ENCODE measurements around the gene ITFG2. TPM values are rescaled to one million over a fixed set of nuclear protein-coding genes. Genes with fewer than 3 reads are reported as not detected.
A peak's percentile ranks its signal among the peaks of the same experiment; 100 is the strongest.

ITFG2 gene
- total and polyA plus RNA-seq, 5 donors from 2014 or later: 38.8 to 80.0 (median 47.6) TPM

GRCh38 chr12:2772370-2772769, 40.1 kb upstream of the ITFG2 start:
- no peak overlapping the region for H3K27ac ChIP-seq (ENCODE audit: insufficient read depth, low read length, poor library complexity, severe bottlenecking)
- H3K4me3 ChIP-seq (ENCODE audit: low read depth, low read length): no peak overlapping the region
- no peak for ATAC-seq (ENCODE audit: low read depth in 2 of 2)
- Mint-ChIP-seq H3K27ac (no peak overlapping the region), H3K27me3 (no peaks in the 10 kb centered on the region), H3K36me3 (peaks cover 3% of the 10 kb centered on the region), H3K4me3 (no peak overlapping the region), H3K4me1 (peaks cover 0 to 6% (median 2%) of the 10 kb centered on the region in 4 donors), H3K9me3 (peaks cover 0 to 4% (median 0%) of the 10 kb centered on the region in 7 donors)
- H3K9me3 ChIP-seq (ENCODE audit: control insufficient read depth in 2 of 2, low read length in 2 of 2): no peaks in the 10 kb centered on the region
- DNase-seq: no peak
- no peaks in the 10 kb centered on the region for H3K27me3 ChIP-seq (ENCODE audit: control insufficient read depth, insufficient read depth, low read length)
- H3K36me3 ChIP-seq (ENCODE audit: control insufficient read depth, insufficient read depth, low read length): no peaks in the 10 kb centered on the region
- no peaks in the 10 kb centered on the region for H3K4me1 ChIP-seq (ENCODE audit: control insufficient read depth, insufficient read depth, low read length, poor library complexity, severe bottlenecking)

DNA sequence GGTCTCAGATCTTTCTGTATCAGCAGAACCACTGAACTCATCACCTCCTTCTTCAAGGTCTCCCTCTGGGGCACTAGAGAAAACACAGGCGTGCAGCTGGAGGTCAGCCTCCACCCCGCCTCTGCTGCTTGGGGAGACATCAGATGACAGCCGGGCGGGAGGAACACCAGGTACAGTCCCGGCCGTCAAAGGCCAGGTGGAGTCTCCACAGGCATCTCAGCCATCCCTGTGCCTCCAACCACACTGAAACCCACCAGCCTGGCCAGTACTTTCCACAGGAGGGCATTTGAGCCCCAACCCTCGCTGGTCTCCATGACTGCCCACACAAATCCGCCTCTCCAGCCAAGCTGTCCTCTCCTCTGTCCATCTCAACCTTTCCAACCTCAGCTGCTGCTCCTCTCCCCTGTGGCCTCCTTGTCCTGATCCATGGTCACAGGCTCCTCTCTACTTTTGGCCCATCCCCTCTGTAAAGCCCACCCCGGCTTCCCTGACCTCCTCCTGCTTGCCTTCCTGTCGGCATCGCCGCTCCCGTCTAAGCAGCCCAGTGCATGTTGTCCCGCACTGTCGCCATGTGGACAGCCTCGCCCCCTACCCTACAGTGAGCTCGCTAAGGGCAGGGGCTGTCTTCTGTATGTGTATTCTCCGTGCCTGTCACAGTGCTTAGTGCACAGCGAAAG, 39.1 kb upstream of the ITFG2 start:
- Histone ChIP-seq H3K9me3 (ENCODE audit: control insufficient read depth in 2 of 2, low read length in 2 of 2) (no peaks in the 10 kb centered on the region), H3K27me3 (ENCODE audit: control insufficient read depth, insufficient read depth, low read length) (no peaks in the 10 kb centered on the region), H3K27ac (ENCODE audit: insufficient read depth, low read length, poor library complexity, severe bottlenecking) (no peak overlapping the region), H3K36me3 (ENCODE audit: control insufficient read depth, insufficient read depth, low read length) (no peaks in the 10 kb centered on the region), H3K4me1 (ENCODE audit: control insufficient read depth, insufficient read depth, low read length, poor library complexity, severe bottlenecking) (no peaks in the 10 kb centered on the region), H3K4me3 (ENCODE audit: low read depth, low read length) (no peak overlapping the region)
- Mint-ChIP-seq H3K27me3 (no peaks in the 10 kb centered on the region), H3K36me3 (peaks cover 3% of the 10 kb centered on the region), H3K9me3 (peaks cover 0 to 4% (median 0%) of the 10 kb centered on the region in 7 donors), H3K27ac (no peak overlapping the region), H3K4me1 (peaks cover 0 to 2% (median under 1%) of the 10 kb centered on the region in 4 donors), H3K4me3 (no peak overlapping the region)
- ATAC-seq (ENCODE audit: low read depth in 2 of 2): no peak
- DNase-seq: no peak

DNA sequence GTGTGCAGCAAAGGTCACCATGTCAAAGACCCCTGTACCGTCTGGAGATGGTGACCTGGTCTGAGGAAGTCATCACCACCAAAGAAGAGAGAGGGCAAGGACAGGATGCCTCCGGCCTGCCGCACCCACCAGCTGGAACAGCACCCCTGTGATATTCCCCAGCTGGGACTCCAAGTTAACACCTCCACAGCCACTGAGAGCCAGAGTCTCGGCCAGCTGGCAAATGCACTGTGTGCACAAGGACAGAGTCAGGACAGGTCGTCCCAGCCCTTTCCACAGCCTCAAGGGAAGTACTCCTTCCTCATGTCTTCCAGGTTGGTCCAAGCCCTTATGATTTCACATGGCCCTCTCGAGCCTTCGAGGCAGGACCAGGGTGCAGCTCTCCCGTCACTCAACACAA, 37.0 kb upstream of the ITFG2 start:
- H3K27ac Mint-ChIP-seq: no peak overlapping the region
- H3K4me1 ChIP-seq (ENCODE audit: control insufficient read depth, insufficient read depth, low read length, poor library complexity, severe bottlenecking): no peaks in the 10 kb centered on the region
- H3K9me3 ChIP-seq (ENCODE audit: control insufficient read depth in 2 of 2, low read length in 2 of 2): no peaks in the 10 kb centered on the region
- H3K36me3 Mint-ChIP-seq: peaks cover 3% of the 10 kb centered on the region
- H3K36me3 ChIP-seq (ENCODE audit: control insufficient read depth, insufficient read depth, low read length): no peaks in the 10 kb centered on the region
- H3K27me3 ChIP-seq (ENCODE audit: control insufficient read depth, insufficient read depth, low read length): no peaks in the 10 kb centered on the region
- no peak overlapping the region for H3K27ac ChIP-seq (ENCODE audit: insufficient read depth, low read length, poor library complexity, severe bottlenecking)
- no peak overlapping the region for H3K4me3 Mint-ChIP-seq
- H3K9me3 Mint-ChIP-seq: peaks cover 0 to 4% (median 0%) of the 10 kb centered on the region in 7 donors
- H3K4me1 Mint-ChIP-seq: no peaks in the 10 kb centered on the region
- ATAC-seq (ENCODE audit: low read depth in 2 of 2): no peak
- no peak for DNase-seq
- no peaks in the 10 kb centered on the region for H3K27me3 Mint-ChIP-seq
- no peak overlapping the region for H3K4me3 ChIP-seq (ENCODE audit: low read depth, low read length)

- Histone ChIP-seq H3K36me3 (ENCODE audit: control insufficient read depth, insufficient read depth, low read length) (no peaks in the 10 kb centered on the region), H3K27me3 (ENCODE audit: control insufficient read depth, insufficient read depth, low read length) (no peaks in the 10 kb centered on the region), H3K27ac (ENCODE audit: insufficient read depth, low read length, poor library complexity, severe bottlenecking) (no peak overlapping the region), H3K4me3 (ENCODE audit: low read depth, low read length) (no peak overlapping the region), H3K9me3 (ENCODE audit: control insufficient read depth in 2 of 2, low read length in 2 of 2) (no peaks in the 10 kb centered on the region), H3K4me1 (ENCODE audit: control insufficient read depth, insufficient read depth, low read length, poor library complexity, severe bottlenecking) (no peaks in the 10 kb centered on the region)
- DNase-seq: no peak
- no peak overlapping the region for H3K27ac Mint-ChIP-seq
- H3K4me3 Mint-ChIP-seq: no peak overlapping the region
- H3K27me3 Mint-ChIP-seq: no peaks in the 10 kb centered on the region
- H3K9me3 Mint-ChIP-seq: peaks cover 0 to 4% (median 0%) of the 10 kb centered on the region in 7 donors
- ATAC-seq (ENCODE audit: low read depth in 2 of 2): no peak
- no peaks in the 10 kb centered on the region for H3K4me1 Mint-ChIP-seq
- H3K36me3 Mint-ChIP-seq: no peaks in the 10 kb centered on the region
These were observed 36.2 kb upstream of the ITFG2 start for GRCh38 chr12:2776129-2776806.

DNA sequence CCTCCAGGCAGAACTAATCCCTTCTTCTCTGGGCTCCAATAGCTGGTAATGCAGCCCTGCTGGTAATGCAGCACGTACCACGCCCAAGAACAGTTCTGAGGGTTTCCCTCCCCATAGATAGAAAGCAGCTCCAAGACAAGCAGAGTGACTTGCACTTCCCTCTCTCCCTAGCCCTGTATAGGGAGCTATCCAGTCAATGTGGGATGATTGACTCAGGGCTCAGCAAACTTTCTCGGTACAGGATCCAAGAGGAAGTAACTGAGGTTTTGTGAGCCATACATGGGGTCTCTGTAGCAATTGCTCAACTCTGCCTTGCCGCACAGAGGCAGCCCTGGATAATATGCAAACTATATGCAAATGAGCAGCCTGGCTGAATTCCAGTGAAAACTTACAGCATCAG, 33.2 kb upstream of the ITFG2 start:
- Mint-ChIP-seq H3K36me3 (no peaks in the 10 kb centered on the region), H3K27ac (no peak overlapping the region), H3K27me3 (peaks cover 11% of the 10 kb centered on the region), H3K9me3 (peaks cover 0 to 4% (median 0%) of the 10 kb centered on the region in 7 donors), H3K4me3 (no peak overlapping the region), H3K4me1 (peaks cover 0 to 9% (median 6%) of the 10 kb centered on the region in 4 donors)
- peaks cover 8% of the 10 kb centered on the region for H3K4me1 ChIP-seq (ENCODE audit: control insufficient read depth, insufficient read depth, low read length, poor library complexity, severe bottlenecking)
- H3K9me3 ChIP-seq (ENCODE audit: control insufficient read depth in 2 of 2, low read length in 2 of 2): no peaks in the 10 kb centered on the region
- no peak for DNase-seq
- H3K4me3 ChIP-seq (ENCODE audit: low read depth, low read length): no peak overlapping the region
- no peak overlapping the region for H3K27ac ChIP-seq (ENCODE audit: insufficient read depth, low read length, poor library complexity, severe bottlenecking)
- H3K27me3 ChIP-seq (ENCODE audit: control insufficient read depth, insufficient read depth, low read length): peaks cover 2% of the 10 kb centered on the region
- ATAC-seq (ENCODE audit: low read depth in 2 of 2): no peak
- no peaks in the 10 kb centered on the region for H3K36me3 ChIP-seq (ENCODE audit: control insufficient read depth, insufficient read depth, low read length)

GRCh38 chr12:2783936-2784600, 28.4 kb upstream of the ITFG2 start:
- Mint-ChIP-seq H3K27me3 (peaks cover 16% of the 10 kb centered on the region), H3K9me3 (no peaks in the 10 kb centered on the region), H3K36me3 (no peaks in the 10 kb centered on the region), H3K4me1 (peaks cover 0 to 12% (median 6%) of the 10 kb centered on the region in 4 donors), H3K4me3 (peak overlapping the region in 2 of 4 donors; percentile 75 to 84), H3K27ac (peak overlapping the region in 1 of 3 donors; percentile 49)
- DNase-seq (peak; percentile 17 to 40 (median 38)), ATAC-seq (ENCODE audit: low read depth in 2 of 2) (peak; percentile 74 to 82)
- H3K4me1 ChIP-seq (ENCODE audit: control insufficient read depth, insufficient read depth, low read length, poor library complexity, severe bottlenecking): peaks cover 8% of the 10 kb centered on the region
- H3K27me3 ChIP-seq (ENCODE audit: control insufficient read depth, insufficient read depth, low read length): peaks cover 8% of the 10 kb centered on the region
- H3K36me3 ChIP-seq (ENCODE audit: control insufficient read depth, insufficient read depth, low read length): no peaks in the 10 kb centered on the region
- no peaks in the 10 kb centered on the region for H3K9me3 ChIP-seq (ENCODE audit: control insufficient read depth in 2 of 2, low read length in 2 of 2)
- H3K4me3 ChIP-seq (ENCODE audit: low read depth, low read length): peak overlapping the region; percentile 14
- H3K27ac ChIP-seq (ENCODE audit: insufficient read depth, low read length, poor library complexity, severe bottlenecking): no peak overlapping the region

- H3K4me3 Mint-ChIP-seq: no peak overlapping the region
- H3K4me3 ChIP-seq (ENCODE audit: low read depth, low read length): no peak overlapping the region
- peaks cover 0 to 12% (median 6%) of the 10 kb centered on the region in 4 donors for H3K4me1 Mint-ChIP-seq
These were observed 27.5 kb upstream of the ITFG2 start for GRCh38 chr12:2785017-2785416.

More at GRCh38 chr12:2785017-2785416, 27.5 kb upstream of the ITFG2 start:
- Histone ChIP-seq H3K27me3 (ENCODE audit: control insufficient read depth, insufficient read depth, low read length) (peaks cover 8% of the 10 kb centered on the region), H3K27ac (ENCODE audit: insufficient read depth, low read length, poor library complexity, severe bottlenecking) (no peak overlapping the region), H3K36me3 (ENCODE audit: control insufficient read depth, insufficient read depth, low read length) (no peaks in the 10 kb centered on the region), H3K9me3 (ENCODE audit: control insufficient read depth in 2 of 2, low read length in 2 of 2) (no peaks in the 10 kb centered on the region), H3K4me1 (ENCODE audit: control insufficient read depth, insufficient read depth, low read length, poor library complexity, severe bottlenecking) (peaks cover 8% of the 10 kb centered on the region)
- no peak for DNase-seq
- Mint-ChIP-seq H3K27ac (no peak overlapping the region), H3K9me3 (no peaks in the 10 kb centered on the region), H3K27me3 (peaks cover 16% of the 10 kb centered on the region), H3K36me3 (no peaks in the 10 kb centered on the region)
- no peak for ATAC-seq (ENCODE audit: low read depth in 2 of 2)
